ENCODE measurements around the gene MAST3.

The MAST3 gene

GRCh38 chr19:18097217-18097992 lies at the start of gene MAST3:
TSS of gene MAST3 (plus strand) at chr19:18097778. CDS start at chr19:18097793, 15 bp downstream.
- peak; percentile 66 for DNase-seq

DNA sequence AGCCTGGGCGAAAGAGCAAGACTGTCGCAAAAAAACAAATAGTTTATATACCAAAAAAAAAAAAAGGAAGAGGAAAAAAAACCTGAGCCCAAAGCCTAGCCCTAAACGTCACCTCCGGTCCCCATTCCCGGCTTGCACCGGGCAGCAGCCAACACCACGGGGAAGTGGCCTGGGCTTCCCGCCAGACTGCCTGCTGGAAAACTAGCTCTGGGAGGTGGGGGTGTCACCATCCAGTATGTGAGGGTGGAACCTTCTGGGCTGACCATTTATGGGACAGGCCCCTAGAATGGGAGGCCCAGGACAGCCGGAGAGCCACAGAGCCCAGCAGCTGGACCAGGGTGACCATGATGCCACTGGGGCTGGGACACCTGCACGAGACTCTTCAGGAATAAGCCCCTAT lies 48.2 kb upstream of the MAST3 start:
- DNase-seq = no peak

- no peak for DNase-seq
Observed at GRCh38 chr19:18051887-18052286, 45.7 kb upstream of the MAST3 start.

- DNase-seq = no peak
Observed at GRCh38 chr19:18053576-18054219, 43.9 kb upstream of the MAST3 start.

- DNase-seq = no peak
Observed at GRCh38 chr19:18055967-18056366, 41.6 kb upstream of the MAST3 start.

DNA sequence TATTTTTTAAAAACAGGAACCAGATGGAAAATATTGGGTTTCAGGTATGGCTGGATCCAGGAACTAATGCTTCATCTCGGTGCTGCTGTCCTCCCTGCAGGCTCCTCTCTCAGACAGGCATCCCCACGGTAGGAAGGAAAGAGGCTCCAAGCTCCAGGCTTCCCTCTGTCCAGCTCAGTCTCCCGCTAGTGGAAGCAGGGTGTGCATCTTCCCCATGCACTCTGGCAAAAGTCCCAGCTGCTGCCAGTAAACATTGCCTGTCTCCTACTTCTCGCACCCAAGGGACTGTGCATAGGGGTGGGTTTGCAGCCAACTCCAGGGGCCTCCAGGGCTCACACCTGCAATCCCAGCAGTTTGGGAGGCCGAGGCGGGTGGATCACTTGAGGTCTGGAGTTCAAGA lies 40.0 kb upstream of the MAST3 start:
- no peak for DNase-seq

GRCh38 chr19:18058208-18059009 lies 39.2 kb upstream of the MAST3 start:
- DNase-seq = no peak

- no peak for DNase-seq
Observed at GRCh38 chr19:18059297-18059696, 38.3 kb upstream of the MAST3 start.

DNA sequence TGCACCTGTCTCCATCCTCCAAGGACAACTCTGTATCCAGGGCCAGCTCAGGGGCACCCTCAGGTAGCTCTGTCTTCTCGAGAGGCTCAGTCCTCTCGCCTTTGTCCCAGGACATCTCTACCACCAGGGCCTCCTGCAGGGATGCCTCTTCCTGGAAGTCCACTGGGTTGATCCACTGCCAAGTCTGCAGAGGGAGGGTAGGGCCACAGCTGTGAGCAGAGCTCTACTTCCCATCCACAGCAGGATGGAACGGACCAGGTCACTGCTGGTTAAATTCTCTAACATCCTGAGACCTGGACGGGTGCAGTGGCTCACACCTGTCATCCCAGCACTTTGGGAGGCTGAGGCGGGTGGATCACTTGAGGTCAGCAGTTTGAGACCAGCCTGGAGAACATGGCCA lies 37.7 kb upstream of the MAST3 start:
- no peak for DNase-seq

DNA sequence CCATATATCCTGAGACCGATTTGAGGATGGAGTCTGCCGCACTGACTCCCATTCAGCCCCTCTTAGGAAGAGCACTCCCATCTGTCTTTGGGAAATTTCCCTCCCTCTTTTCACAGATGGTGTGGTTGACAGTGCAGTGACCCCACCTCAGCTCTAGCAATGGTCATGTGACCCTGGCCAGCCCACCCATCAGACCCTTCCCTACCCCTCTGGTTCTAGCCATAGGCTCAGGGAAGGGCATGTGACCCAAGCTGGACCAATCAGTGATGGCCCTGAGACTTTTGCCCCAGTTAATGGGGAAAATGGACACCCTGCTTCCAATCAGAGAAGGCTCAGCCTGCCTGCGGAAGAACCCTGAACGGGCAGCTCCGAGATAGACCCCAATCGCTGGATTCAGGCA lies 37.1 kb upstream of the MAST3 start:
- DNase-seq = no peak

DNA sequence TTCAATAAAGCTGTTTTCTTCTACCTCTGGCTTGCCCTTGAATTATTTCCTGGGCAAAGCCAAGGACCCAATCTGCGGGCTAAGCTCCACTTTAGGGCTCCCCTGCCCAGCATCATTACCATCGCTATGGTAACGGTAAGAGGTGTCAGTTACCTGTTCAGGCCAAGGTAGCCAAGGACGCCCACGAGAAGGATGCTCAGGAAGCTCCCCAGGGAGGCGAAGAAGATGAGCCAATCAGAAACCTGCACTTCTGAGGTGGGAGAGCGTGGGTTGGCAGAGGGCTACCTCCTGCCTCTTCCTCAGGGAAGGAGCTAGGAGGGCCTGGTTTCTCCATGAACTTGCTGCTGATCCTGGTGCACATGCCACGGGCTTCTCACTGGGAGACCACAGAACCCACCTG lies 35.5 kb upstream of the MAST3 start:
- DNase-seq = no peak

GRCh38 chr19:18063463-18063862 lies 34.1 kb upstream of the MAST3 start:
- no peak for DNase-seq

GRCh38 chr19:18065173-18065495 lies 32.4 kb upstream of the MAST3 start:
- no peak for DNase-seq

- DNase-seq = no peak
Observed at GRCh38 chr19:18068395-18068794, 29.2 kb upstream of the MAST3 start.

GRCh38 chr19:18069383-18069782 lies 28.2 kb upstream of the MAST3 start:
- no peak for DNase-seq

- no peak for DNase-seq
Observed at GRCh38 chr19:18070181-18070580, 27.4 kb upstream of the MAST3 start.

- DNase-seq = no peak
Observed at GRCh38 chr19:18072335-18072734, 25.2 kb upstream of the MAST3 start.

GRCh38 chr19:18073197-18073596 lies 24.4 kb upstream of the MAST3 start:
- no peak for DNase-seq

- DNase-seq = no peak
Observed at GRCh38 chr19:18074192-18074591, 23.4 kb upstream of the MAST3 start.

DNA sequence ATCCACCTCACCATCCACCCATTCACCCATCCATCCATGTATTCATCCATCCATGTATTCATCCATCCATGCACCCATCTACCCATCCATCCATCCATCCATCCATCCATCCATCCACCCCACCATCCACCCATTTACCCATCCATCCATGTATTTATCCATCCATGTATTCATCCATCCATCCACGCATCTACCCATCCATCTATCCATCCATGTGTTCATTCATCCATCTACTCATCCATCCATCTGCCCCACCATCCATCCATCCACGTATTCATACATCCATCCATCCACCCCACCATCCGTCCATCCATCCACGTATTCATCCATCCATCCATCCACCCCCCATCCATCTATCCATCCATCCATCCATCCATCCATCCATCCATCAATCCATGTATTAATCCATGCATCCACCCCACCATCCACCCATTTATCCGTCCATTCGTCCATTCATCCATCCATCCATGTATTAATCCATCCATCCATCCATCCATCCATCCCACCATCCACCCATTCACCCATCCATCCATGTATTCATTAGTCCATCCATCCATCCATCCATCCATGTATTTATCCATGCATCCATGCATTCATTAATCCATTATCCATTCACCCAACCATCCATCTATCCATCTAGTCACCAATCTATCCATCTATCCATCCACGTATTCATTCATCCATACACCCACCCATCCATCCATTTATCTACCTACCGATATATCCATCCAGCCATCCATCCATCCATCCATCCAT lies 13.5 kb upstream of the MAST3 start:
- no peak for DNase-seq

DNA sequence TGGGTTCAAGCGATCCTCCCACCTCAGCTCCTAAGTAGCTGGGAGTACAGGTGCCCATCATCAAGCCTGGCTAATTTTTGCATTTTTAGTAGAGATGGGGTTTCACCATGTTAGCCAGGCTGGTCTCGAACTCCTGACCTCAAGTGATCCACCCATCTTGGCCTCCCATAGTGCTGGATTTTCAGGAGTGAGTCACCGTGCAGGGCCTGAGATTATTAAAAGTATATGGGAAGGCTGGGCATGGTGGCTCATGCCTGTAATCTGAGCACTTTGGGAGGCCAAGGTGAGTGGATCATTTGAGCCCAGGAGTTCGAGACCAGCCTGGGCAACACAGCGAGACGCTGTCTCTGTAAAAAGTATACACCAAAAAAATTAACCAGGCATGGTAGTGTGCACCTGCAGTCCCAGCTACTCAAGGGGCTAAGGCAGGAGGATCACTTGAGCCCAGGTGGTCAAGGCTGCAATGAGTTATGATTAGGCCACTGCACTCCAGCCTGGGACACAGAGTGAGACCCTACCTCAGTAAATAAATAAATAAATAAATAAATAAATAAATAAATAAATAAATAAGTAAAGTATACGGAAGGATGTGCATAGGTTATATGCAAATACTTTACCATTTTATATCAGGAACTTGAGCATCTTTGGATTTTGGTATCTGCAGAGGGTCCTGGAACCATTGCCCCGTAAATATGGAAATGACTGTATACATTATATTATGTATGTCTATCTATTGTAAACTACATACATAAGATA lies 11.7 kb upstream of the MAST3 start:
- DNase-seq = no peak

- no peak for DNase-seq
Observed at GRCh38 chr19:18086590-18087138, 10.9 kb upstream of the MAST3 start, which contains the start of gene IL12RB1. TSS of gene IL12RB1 (minus strand) at chr19:18086934. CDS start at chr19:18086823, 111 bp downstream.

Data from GOT3 (cell line).